Measurements from ENCODE around the gene DEAF1. TPM values are rescaled to one million over a fixed set of nuclear protein-coding genes. Genes with fewer than 3 reads are reported as not detected.

Gene DEAF1
- polyA plus RNA-seq, 1 donor (not counting 4 experiments of a cell fraction or from before 2014, with no cell fraction given), result 8.1 TPM

GRCh38 chr11:674406-674805 is 20.6 kb downstream of the DEAF1 start:
- no peak for FAIRE-seq
- Histone ChIP-seq H3K9me1 (ENCODE audit: control insufficient read depth, extremely low read depth, insufficient read depth, low read length) (no peaks in the 10 kb centered on the region), H3K4me1 (ENCODE audit: control insufficient read depth, extremely low read depth, insufficient read depth, low read length) (no peaks in the 10 kb centered on the region), H2AFZ (ENCODE audit: control insufficient read depth, low read length) (no peak overlapping the region), H3K27me3 (ENCODE audit: control insufficient read depth, extremely low read depth, insufficient read depth, low read length) (no peaks in the 10 kb centered on the region), H4K20me1 (ENCODE audit: control insufficient read depth, extremely low read depth, insufficient read depth, low read length) (no peaks in the 10 kb centered on the region), H3K4me2 (ENCODE audit: control insufficient read depth, extremely low read depth, insufficient read depth, low read depth, low read length) (no peak overlapping the region), H3K9me3 (ENCODE audit: control insufficient read depth, low read depth, low read length) (no peaks in the 10 kb centered on the region), H3K9ac (ENCODE audit: control insufficient read depth, extremely low read depth, insufficient read depth, low read length) (no peak overlapping the region), H3K36me3 (ENCODE audit: control insufficient read depth in 2 of 2, extremely low read depth in 1 of 2, insufficient read depth in 2 of 2, low read length in 2 of 2) (peaks cover 14 to 27% of the 10 kb centered on the region in 2 experiments), H3K27ac (ENCODE audit: control insufficient read depth, insufficient read depth, low read length) (no peak overlapping the region), H3K79me2 (ENCODE audit: control insufficient read depth, insufficient read depth, low read length) (no peaks in the 10 kb centered on the region), H3K4me3 (ENCODE audit: control insufficient read depth in 2 of 3, extremely low read depth in 1 of 3, insufficient read depth in 2 of 3, low read depth in 1 of 3, low read length in 3 of 3) (no peak overlapping the region)
- TF ChIP-seq EZH2 (IDR thresholded peaks at IDR 0.05; ENCODE audit: low read length) (no peak), CTCF (optimal IDR thresholded peaks at IDR 0.05 in 1 of 3, IDR thresholded peaks at IDR 0.05 in 1 of 3, conservative IDR thresholded peaks at IDR 0.05 in 1 of 3; ENCODE audit: extremely low read depth in 1 of 3, insufficient read depth in 2 of 3, low read length in 3 of 3) (no peak)
- dilution Hi-C loops (cut with MboI; ENCODE audit: extremely low pct_ligation_motif_present, low sequenced_read_pairs), result no loop called here
- DNase-seq (ENCODE audit: low read depth, low spot score), result no peak

- Histone ChIP-seq H3K9me3 (ENCODE audit: control insufficient read depth, low read depth, low read length) (no peaks in the 10 kb centered on the region), H3K27me3 (ENCODE audit: control insufficient read depth, extremely low read depth, insufficient read depth, low read length) (no peaks in the 10 kb centered on the region), H4K20me1 (ENCODE audit: control insufficient read depth, extremely low read depth, insufficient read depth, low read length) (no peaks in the 10 kb centered on the region), H3K4me1 (ENCODE audit: control insufficient read depth, extremely low read depth, insufficient read depth, low read length) (no peaks in the 10 kb centered on the region), H2AFZ (ENCODE audit: control insufficient read depth, low read length) (no peak overlapping the region), H3K27ac (ENCODE audit: control insufficient read depth, insufficient read depth, low read length) (no peak overlapping the region), H3K36me3 (ENCODE audit: control insufficient read depth in 2 of 2, extremely low read depth in 1 of 2, insufficient read depth in 2 of 2, low read length in 2 of 2) (peaks cover 14 to 25% of the 10 kb centered on the region in 2 experiments), H3K4me2 (ENCODE audit: control insufficient read depth, extremely low read depth, insufficient read depth, low read depth, low read length) (no peak overlapping the region), H3K9ac (ENCODE audit: control insufficient read depth, extremely low read depth, insufficient read depth, low read length) (no peak overlapping the region), H3K9me1 (ENCODE audit: control insufficient read depth, extremely low read depth, insufficient read depth, low read length) (no peaks in the 10 kb centered on the region), H3K79me2 (ENCODE audit: control insufficient read depth, insufficient read depth, low read length) (no peaks in the 10 kb centered on the region), H3K4me3 (ENCODE audit: control insufficient read depth in 2 of 3, extremely low read depth in 1 of 3, insufficient read depth in 2 of 3, low read depth in 1 of 3, low read length in 3 of 3) (no peak overlapping the region)
- TF ChIP-seq EZH2 (IDR thresholded peaks at IDR 0.05; ENCODE audit: low read length) (no peak), CTCF (optimal IDR thresholded peaks at IDR 0.05 in 1 of 3, IDR thresholded peaks at IDR 0.05 in 1 of 3, conservative IDR thresholded peaks at IDR 0.05 in 1 of 3; ENCODE audit: extremely low read depth in 1 of 3, insufficient read depth in 2 of 3, low read length in 3 of 3) (no peak)
- dilution Hi-C loops (cut with MboI; ENCODE audit: extremely low pct_ligation_motif_present, low sequenced_read_pairs), result no loop called here
- DNase-seq (ENCODE audit: low read depth, low spot score) (no peak), FAIRE-seq (no peak)
Observed at GRCh38 chr11:673866-674265, 21.2 kb downstream of the DEAF1 start.

Data from keratinocyte (primary cell).